Smooth muscle cell of trachea (primary cell): ENCODE measurements around the gene NUP62. TPM values are rescaled to one million over a fixed set of nuclear protein-coding genes. Genes with fewer than 3 reads are reported as not detected.

Source experiments
- total RNA-seq: library from RNA; depleted of rRNA; stranded (reverse); fragments of >200 nt; gene quantifications from 2 replicates; pipeline ENCODE4 v1.2.1, GENCODE V29; 2014

Gene NUP62
- total RNA-seq, result 28.1 TPM in 2 replicates

GRCh38 chr19:49929121-49929610 is at the start of gene NUP62, which contains the start of gene ATF5:
Gene NUP62 (minus strand): TSS chr19:49929504. CDS start chr19:49909807, 19,697 bp downstream.
Gene ATF5 (plus strand): TSS chr19:49929205. CDS start chr19:49930851, 1,646 bp downstream.

GRCh38 chr19:49960980-49961379 is 31.7 kb upstream of the NUP62 start, which contains the start of gene SIGLEC11:
Gene SIGLEC11 (minus strand): TSS chr19:49961172. CDS start chr19:49961081, 91 bp downstream.

GRCh38 chr19:49896863-49897621 is 32.3 kb downstream of the NUP62 start, which contains the start of gene IL4I1:
Gene IL4I1 (minus strand): TSS chr19:49896887. CDS start chr19:49896160, 727 bp downstream.

GRCh38 chr19:49877020-49877878 is 52.1 kb downstream of the NUP62 start, which contains the start of the genes AKT1S1 and TBC1D17:
Gene AKT1S1 (minus strand): TSS chr19:49877355. CDS start chr19:49873295, 4,060 bp downstream.
Gene TBC1D17 (plus strand): TSS chr19:49877702. CDS start chr19:49877724, 22 bp downstream.

GRCh38 chr19:49866933-49867782 is 62.1 kb downstream of the NUP62 start, which contains the start of gene PNKP:
Gene PNKP (minus strand): TSS chr19:49867576. CDS start chr19:49867204, 372 bp downstream.

Other genes starting within 250 kb of the NUP62 start
- gene ADM5, start 239.9 kb downstream of the NUP62 start, total RNA-seq, result 0.44 and 0.83 TPM in 2 replicates
- 29.7 and 37.5 TPM in 2 replicates for gene CPT1C, start 238.4 kb downstream of the NUP62 start, total RNA-seq
- gene TSKS, start 166.2 kb downstream of the NUP62 start, total RNA-seq, result 0.17 and 0.44 TPM in 2 replicates
- 110 and 154 TPM in 2 replicates for gene AP2A1, start 162.5 kb downstream of the NUP62 start, total RNA-seq
- 30.4 and 46.0 TPM in 2 replicates for gene FUZ, start 116.2 kb downstream of the NUP62 start, total RNA-seq
- 17.7 and 26.9 TPM in 2 replicates for gene MED25, start 111.2 kb downstream of the NUP62 start, total RNA-seq
- 58.6 and 81.0 TPM in 2 replicates for gene PTOV1, start 78.3 kb downstream of the NUP62 start, total RNA-seq
- 43.3 and 55.9 TPM in 2 replicates for gene PNKP, start 61.9 kb downstream of the NUP62 start, total RNA-seq
- 11.8 and 18.9 TPM in 2 replicates for gene AKT1S1, start 52.1 kb downstream of the NUP62 start, total RNA-seq
- 21.4 and 24.8 TPM in 2 replicates for gene TBC1D17, start 51.8 kb downstream of the NUP62 start, total RNA-seq
- gene IL4I1, start 32.6 kb downstream of the NUP62 start, total RNA-seq, result 1.0 and 1.3 TPM in 2 replicates
- 19.9 and 30.4 TPM in 2 replicates for gene ATF5, start 299 bp downstream of the NUP62 start, total RNA-seq
- gene SIGLEC11, start 31.7 kb upstream of the NUP62 start, total RNA-seq, result not detected in 2 replicates
- 32.9 and 34.4 TPM in 2 replicates for gene VRK3, start 95.9 kb upstream of the NUP62 start, total RNA-seq
- gene ZNF473, start 96.5 kb upstream of the NUP62 start, total RNA-seq, result 5.6 and 6.0 TPM in 2 replicates
- not detected in 2 replicates for gene IZUMO2, start 233.8 kb upstream of the NUP62 start, total RNA-seq